ENCODE data around the gene STRIT1.

STRIT1 gene

DNA sequence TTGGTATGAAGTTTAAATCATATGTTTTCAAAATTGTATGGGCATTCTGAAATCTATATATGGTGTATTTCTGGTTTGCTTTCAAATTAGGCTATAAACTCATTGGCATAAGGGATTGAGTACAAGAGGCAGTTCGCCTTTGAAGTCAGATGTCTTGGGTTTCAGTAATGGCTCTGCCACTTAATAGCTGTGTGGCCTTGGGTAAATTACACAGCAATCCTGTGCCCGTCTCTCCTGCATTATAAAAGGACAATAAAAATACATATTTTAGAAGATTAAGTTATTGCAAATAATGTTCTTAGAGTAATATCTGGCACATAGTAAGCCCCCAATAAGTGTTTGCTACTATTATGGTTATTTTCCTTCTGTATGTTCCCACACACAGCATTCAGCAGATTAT, 20.4 kb upstream of the STRIT1 start:
- Histone ChIP-seq H3K27ac (ENCODE audit: low read length) (no peak overlapping the region), H3K4me3 (ENCODE audit: low read length in 2 of 2) (no peak overlapping the region)

DNA sequence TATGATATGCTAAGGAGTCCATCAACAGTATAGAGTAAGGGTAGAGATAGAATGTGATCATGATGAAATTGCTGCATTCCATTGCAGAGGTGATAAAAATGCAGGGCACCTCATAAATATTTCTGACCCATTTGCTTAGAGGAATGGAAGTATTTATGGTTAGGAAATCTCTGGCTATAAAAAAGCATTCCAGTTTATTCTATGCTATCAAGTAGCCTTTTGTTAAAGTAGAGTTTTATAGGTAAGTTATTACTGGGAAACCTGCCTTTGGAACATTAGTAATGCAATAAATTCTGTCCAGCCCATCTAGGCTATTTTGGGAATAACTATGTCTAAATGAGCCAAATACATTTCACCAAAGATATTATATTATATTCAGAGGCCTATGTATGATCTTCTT, 19.8 kb upstream of the STRIT1 start:
- H3K36me3 ChIP-seq (ENCODE audit: control insufficient read depth in 2 of 2, insufficient read depth in 2 of 2, low read length in 2 of 2) = no peaks in the 10 kb centered on the region
- peaks cover 0 to 3% of the 10 kb centered on the region in 2 donors for H3K27me3 ChIP-seq (ENCODE audit: control insufficient read depth in 1 of 2, insufficient read depth in 2 of 2, low read length in 2 of 2)
- H3K9me3 ChIP-seq (ENCODE audit: control insufficient read depth in 2 of 2, low read length in 2 of 2) = no peaks in the 10 kb centered on the region
- no peak overlapping the region for H3K27ac ChIP-seq (ENCODE audit: low read length)
- H3K4me3 ChIP-seq (ENCODE audit: low read length in 2 of 2) = no peak overlapping the region
- no peaks in the 10 kb centered on the region for H3K4me1 ChIP-seq (ENCODE audit: control insufficient read depth, insufficient read depth, low read length)
- H3K9ac ChIP-seq (ENCODE audit: low read length in 2 of 2) = no peak overlapping the region

More for the DNA sequence above, 20.4 kb upstream of the STRIT1 start:
- Histone ChIP-seq H3K27me3 (ENCODE audit: control insufficient read depth in 1 of 2, insufficient read depth in 2 of 2, low read length in 2 of 2) (peaks cover 0 to 3% of the 10 kb centered on the region in 2 donors), H3K9ac (ENCODE audit: low read length in 2 of 2) (no peak overlapping the region), H3K9me3 (ENCODE audit: control insufficient read depth in 2 of 2, low read length in 2 of 2) (no peaks in the 10 kb centered on the region), H3K4me1 (ENCODE audit: control insufficient read depth, insufficient read depth, low read length) (no peaks in the 10 kb centered on the region), H3K36me3 (ENCODE audit: control insufficient read depth in 2 of 2, insufficient read depth in 2 of 2, low read length in 2 of 2) (no peaks in the 10 kb centered on the region)

DNA sequence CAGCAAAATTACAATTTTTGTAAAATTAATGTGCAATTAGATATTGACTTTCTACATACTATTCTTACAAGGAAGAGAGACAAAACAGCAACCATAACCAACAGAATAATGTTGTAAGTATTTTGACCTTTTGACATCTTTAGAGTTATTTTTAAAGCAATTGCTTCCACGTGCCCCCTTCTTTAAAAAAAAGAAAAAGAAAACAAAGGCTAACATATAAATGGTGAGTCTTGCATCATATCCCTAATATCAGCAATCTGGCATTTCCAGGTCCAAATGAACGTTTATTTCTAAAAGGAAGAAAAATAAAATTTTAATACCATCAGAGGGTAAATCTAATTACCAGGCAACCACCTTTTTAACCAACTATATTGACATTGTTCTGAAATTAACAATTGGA, 19.3 kb upstream of the STRIT1 start:
- H3K9me3 ChIP-seq (ENCODE audit: control insufficient read depth in 2 of 2, low read length in 2 of 2) = no peaks in the 10 kb centered on the region
- no peak overlapping the region for H3K4me3 ChIP-seq (ENCODE audit: low read length in 2 of 2)
- peaks cover 0 to 3% of the 10 kb centered on the region in 2 donors for H3K27me3 ChIP-seq (ENCODE audit: control insufficient read depth in 1 of 2, insufficient read depth in 2 of 2, low read length in 2 of 2)
- H3K4me1 ChIP-seq (ENCODE audit: control insufficient read depth, insufficient read depth, low read length) = no peaks in the 10 kb centered on the region
- H3K36me3 ChIP-seq (ENCODE audit: control insufficient read depth in 2 of 2, insufficient read depth in 2 of 2, low read length in 2 of 2) = no peaks in the 10 kb centered on the region
- no peak overlapping the region for H3K9ac ChIP-seq (ENCODE audit: low read length in 2 of 2)
- H3K27ac ChIP-seq (ENCODE audit: low read length) = no peak overlapping the region

DNA sequence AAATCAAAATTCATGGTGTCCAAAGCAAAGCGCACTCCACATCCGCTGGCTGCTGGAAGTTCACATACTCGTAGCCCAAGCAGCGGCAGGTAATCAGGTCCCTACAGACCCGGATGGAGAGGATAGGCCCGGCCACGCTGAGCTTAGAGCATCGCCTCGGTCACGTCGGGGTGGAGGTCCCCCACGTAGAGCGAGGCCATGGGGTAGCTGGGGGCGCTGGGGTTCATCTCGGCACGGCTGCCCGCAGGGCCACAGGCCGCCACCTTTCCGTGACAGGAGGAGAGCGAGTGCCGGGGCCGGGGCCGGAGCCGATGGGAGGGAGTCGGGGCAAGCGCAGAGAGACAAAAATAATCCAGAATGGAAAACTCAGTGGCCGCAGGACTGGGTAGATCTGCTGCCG, 16.1 kb upstream of the STRIT1 start:
- no peak overlapping the region for H3K9ac ChIP-seq (ENCODE audit: low read length in 2 of 2)

DNA sequence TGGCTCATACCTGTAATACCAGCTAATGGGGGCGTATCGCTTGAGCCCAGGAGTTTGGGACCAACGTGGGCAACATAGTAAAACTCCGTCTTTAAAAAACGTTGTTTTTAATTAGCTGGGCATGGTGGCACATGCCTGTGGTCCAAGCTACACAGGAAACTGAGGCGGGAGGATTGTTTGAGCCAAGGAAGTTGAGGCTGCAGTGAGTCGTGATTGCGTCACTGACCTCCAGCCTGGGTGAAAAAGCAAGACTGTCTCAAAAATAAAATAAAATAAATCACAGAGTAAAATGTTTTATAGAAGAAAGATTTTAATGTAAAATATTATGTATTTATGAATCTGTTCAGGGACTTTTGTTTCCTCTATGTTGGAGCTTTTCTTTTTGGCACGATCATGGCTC, 15.3 kb upstream of the STRIT1 start:
- no peak overlapping the region for H3K4me3 ChIP-seq (ENCODE audit: low read length in 2 of 2)
- H3K27me3 ChIP-seq (ENCODE audit: control insufficient read depth in 1 of 2, insufficient read depth in 2 of 2, low read length in 2 of 2) = peaks cover 0 to 3% of the 10 kb centered on the region in 2 donors
- no peak overlapping the region for H3K27ac ChIP-seq (ENCODE audit: low read length)
- no peaks in the 10 kb centered on the region for H3K36me3 ChIP-seq (ENCODE audit: control insufficient read depth in 2 of 2, insufficient read depth in 2 of 2, low read length in 2 of 2)
- H3K4me1 ChIP-seq (ENCODE audit: control insufficient read depth, insufficient read depth, low read length) = no peaks in the 10 kb centered on the region
- H3K9me3 ChIP-seq (ENCODE audit: control insufficient read depth in 2 of 2, low read length in 2 of 2) = no peaks in the 10 kb centered on the region
- no peak overlapping the region for H3K9ac ChIP-seq (ENCODE audit: low read length in 2 of 2)

More for the DNA sequence above, 16.1 kb upstream of the STRIT1 start:
- no peaks in the 10 kb centered on the region for H3K4me1 ChIP-seq (ENCODE audit: control insufficient read depth, insufficient read depth, low read length)
- H3K4me3 ChIP-seq (ENCODE audit: low read length in 2 of 2) = no peak overlapping the region
- H3K27me3 ChIP-seq (ENCODE audit: control insufficient read depth in 1 of 2, insufficient read depth in 2 of 2, low read length in 2 of 2) = peaks cover 0 to 3% of the 10 kb centered on the region in 2 donors
- H3K27ac ChIP-seq (ENCODE audit: low read length) = no peak overlapping the region
- H3K9me3 ChIP-seq (ENCODE audit: control insufficient read depth in 2 of 2, low read length in 2 of 2) = no peaks in the 10 kb centered on the region
- no peaks in the 10 kb centered on the region for H3K36me3 ChIP-seq (ENCODE audit: control insufficient read depth in 2 of 2, insufficient read depth in 2 of 2, low read length in 2 of 2)

DNA sequence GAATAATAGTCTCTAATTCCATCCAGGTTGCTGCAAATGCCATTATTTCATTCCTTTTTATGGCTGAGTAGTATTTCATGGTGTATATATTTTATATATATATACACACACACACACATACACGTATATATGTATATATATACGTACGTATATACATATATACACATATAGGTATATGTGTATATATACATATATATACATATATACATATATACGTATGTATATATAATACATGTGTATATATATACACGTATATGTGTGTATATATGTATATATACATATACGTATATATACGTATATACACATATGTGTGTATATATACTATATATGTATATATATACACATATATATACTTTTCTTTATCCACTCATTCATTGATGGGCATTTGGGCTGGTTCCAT, 13.7 kb upstream of the STRIT1 start:
- H3K36me3 ChIP-seq (ENCODE audit: control insufficient read depth in 2 of 2, insufficient read depth in 2 of 2, low read length in 2 of 2) = no peaks in the 10 kb centered on the region
- no peak overlapping the region for H3K4me3 ChIP-seq (ENCODE audit: low read length in 2 of 2)
- no peaks in the 10 kb centered on the region for H3K4me1 ChIP-seq (ENCODE audit: control insufficient read depth, insufficient read depth, low read length)
- no peak overlapping the region for H3K9ac ChIP-seq (ENCODE audit: low read length in 2 of 2)
- H3K27ac ChIP-seq (ENCODE audit: low read length) = no peak overlapping the region
- H3K9me3 ChIP-seq (ENCODE audit: control insufficient read depth in 2 of 2, low read length in 2 of 2) = no peaks in the 10 kb centered on the region
- H3K27me3 ChIP-seq (ENCODE audit: control insufficient read depth in 1 of 2, insufficient read depth in 2 of 2, low read length in 2 of 2) = peaks cover 0 to 3% of the 10 kb centered on the region in 2 donors

DNA sequence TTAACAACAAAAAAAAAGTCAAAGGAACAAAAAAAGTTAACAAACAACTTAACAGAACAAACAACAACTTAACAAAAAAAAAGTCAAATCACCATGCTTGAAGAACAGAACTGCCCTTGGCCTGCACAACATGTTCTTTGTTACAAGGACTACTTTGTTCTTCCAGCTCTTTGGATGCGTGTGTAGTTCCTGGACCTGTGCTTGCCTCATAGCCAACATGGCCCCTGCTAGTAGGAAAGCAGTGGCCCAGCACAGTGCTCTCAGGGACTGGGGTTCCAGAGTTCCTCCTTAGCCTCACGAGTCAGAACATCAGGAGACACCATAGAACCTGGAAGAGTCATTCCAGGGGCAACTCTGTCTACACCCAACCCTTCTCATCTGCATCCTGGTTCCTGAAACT, 10.9 kb upstream of the STRIT1 start:
- no peak overlapping the region for H3K4me3 ChIP-seq (ENCODE audit: low read length in 2 of 2)
- H3K4me1 ChIP-seq (ENCODE audit: control insufficient read depth, insufficient read depth, low read length) = no peaks in the 10 kb centered on the region
- H3K9me3 ChIP-seq (ENCODE audit: control insufficient read depth in 2 of 2, low read length in 2 of 2) = no peaks in the 10 kb centered on the region
- no peaks in the 10 kb centered on the region for H3K27me3 ChIP-seq (ENCODE audit: control insufficient read depth in 1 of 2, insufficient read depth in 2 of 2, low read length in 2 of 2)
- H3K27ac ChIP-seq (ENCODE audit: low read length) = no peak overlapping the region
- no peaks in the 10 kb centered on the region for H3K36me3 ChIP-seq (ENCODE audit: control insufficient read depth in 2 of 2, insufficient read depth in 2 of 2, low read length in 2 of 2)
- H3K9ac ChIP-seq (ENCODE audit: low read length in 2 of 2) = no peak overlapping the region

DNA sequence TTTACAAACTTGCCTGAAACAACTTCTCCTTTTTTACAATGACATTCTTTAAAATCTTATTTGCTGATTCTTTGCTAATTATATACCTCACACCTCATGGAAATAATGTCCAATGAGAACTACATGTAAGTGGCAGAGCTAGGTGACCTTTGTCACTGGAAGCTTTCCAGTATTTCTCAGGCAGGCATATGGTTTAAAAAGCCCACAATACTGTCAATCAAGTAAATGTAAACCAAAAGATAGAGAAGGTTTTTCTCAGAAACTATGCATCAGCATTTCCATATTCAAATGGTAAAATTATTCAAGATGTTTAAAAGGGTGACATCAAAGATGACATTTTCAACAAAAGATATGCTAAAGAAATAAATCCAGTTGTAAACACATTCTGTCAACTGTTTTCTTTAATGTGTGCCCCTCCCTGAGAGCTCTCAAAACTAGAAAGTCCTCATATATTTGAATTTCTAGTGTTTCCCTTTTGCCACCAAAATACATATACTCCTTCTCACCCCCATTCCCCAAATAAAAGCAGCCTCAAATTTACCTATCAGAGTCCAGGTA, 10.1 kb upstream of the STRIT1 start:
- Histone ChIP-seq H3K27me3 (ENCODE audit: control insufficient read depth in 1 of 2, insufficient read depth in 2 of 2, low read length in 2 of 2) (no peaks in the 10 kb centered on the region), H3K36me3 (ENCODE audit: control insufficient read depth in 2 of 2, insufficient read depth in 2 of 2, low read length in 2 of 2) (no peaks in the 10 kb centered on the region), H3K9me3 (ENCODE audit: control insufficient read depth in 2 of 2, low read length in 2 of 2) (no peaks in the 10 kb centered on the region), H3K9ac (ENCODE audit: low read length in 2 of 2) (no peak overlapping the region), H3K4me1 (ENCODE audit: control insufficient read depth, insufficient read depth, low read length) (no peaks in the 10 kb centered on the region), H3K4me3 (ENCODE audit: low read length in 2 of 2) (no peak overlapping the region), H3K27ac (ENCODE audit: low read length) (no peak overlapping the region)

DNA sequence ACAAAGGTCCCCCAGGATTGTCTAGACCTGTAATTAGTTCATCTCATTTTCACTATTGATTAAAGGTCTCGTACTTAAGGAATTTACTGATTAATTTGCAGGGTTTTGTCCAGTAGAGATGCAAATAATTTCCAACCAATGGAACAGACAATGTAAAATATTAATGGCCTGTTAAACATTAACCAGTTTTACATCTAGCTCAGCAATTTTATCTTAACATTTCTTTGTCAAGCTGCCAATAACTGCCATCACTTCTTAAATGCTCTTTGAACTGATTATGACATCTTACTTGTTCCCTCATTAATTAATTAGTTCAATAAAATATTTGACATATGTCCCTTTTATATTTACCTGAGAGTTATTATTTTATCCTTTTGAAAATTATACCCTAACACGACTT, 9.4 kb upstream of the STRIT1 start:
- Histone ChIP-seq H3K27ac (ENCODE audit: low read length) (no peak overlapping the region), H3K36me3 (ENCODE audit: control insufficient read depth in 2 of 2, insufficient read depth in 2 of 2, low read length in 2 of 2) (no peaks in the 10 kb centered on the region), H3K9me3 (ENCODE audit: control insufficient read depth in 2 of 2, low read length in 2 of 2) (no peaks in the 10 kb centered on the region), H3K4me3 (ENCODE audit: low read length in 2 of 2) (no peak overlapping the region), H3K27me3 (ENCODE audit: control insufficient read depth in 1 of 2, insufficient read depth in 2 of 2, low read length in 2 of 2) (no peaks in the 10 kb centered on the region), H3K4me1 (ENCODE audit: control insufficient read depth, insufficient read depth, low read length) (no peaks in the 10 kb centered on the region), H3K9ac (ENCODE audit: low read length in 2 of 2) (no peak overlapping the region)

DNA sequence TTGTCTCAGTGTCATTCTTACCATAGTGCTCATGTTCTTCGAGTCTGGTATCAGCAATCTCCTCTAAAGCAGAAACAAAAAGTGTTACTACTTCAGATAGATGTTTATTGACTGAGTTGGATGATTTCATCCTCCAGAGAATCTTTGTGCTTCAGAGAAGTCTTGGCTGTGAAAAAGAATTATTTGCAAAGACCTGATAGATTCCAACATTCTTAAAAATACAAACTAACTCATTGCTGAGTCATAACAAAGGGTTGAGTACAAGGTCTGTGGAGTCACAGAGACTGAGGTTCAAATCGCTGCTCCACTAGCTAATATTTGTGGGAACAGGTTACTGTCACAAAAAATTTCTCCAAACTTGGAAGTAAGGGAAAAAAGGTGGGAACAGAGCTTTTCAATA, 9.0 kb upstream of the STRIT1 start:
- no peaks in the 10 kb centered on the region for H3K4me1 ChIP-seq (ENCODE audit: control insufficient read depth, insufficient read depth, low read length)
- H3K27me3 ChIP-seq (ENCODE audit: control insufficient read depth in 1 of 2, insufficient read depth in 2 of 2, low read length in 2 of 2) = no peaks in the 10 kb centered on the region
- no peak overlapping the region for H3K9ac ChIP-seq (ENCODE audit: low read length in 2 of 2)
- no peak overlapping the region for H3K27ac ChIP-seq (ENCODE audit: low read length)
- H3K4me3 ChIP-seq (ENCODE audit: low read length in 2 of 2) = no peak overlapping the region
- H3K9me3 ChIP-seq (ENCODE audit: control insufficient read depth in 2 of 2, low read length in 2 of 2) = no peaks in the 10 kb centered on the region
- H3K36me3 ChIP-seq (ENCODE audit: control insufficient read depth in 2 of 2, insufficient read depth in 2 of 2, low read length in 2 of 2) = no peaks in the 10 kb centered on the region

DNA sequence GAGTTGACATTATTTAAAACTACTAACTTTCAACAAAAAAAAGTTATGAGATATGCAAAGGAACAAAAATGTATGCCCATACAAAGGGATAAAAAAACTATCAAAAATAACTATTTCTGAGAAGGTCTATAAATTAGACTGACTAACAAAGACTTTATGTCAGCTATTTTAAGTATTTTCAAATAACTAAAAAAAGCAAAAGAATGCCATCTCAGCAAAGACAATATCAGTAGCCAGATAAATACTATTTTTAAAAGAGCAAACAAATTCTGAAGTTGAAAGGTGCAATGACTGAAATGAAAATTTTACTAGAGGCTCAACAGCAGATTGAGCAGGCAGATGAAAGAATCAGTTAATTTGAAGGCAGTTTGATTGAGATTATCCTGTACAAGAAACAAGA, 3.6 kb upstream of the STRIT1 start:
- H3K27ac ChIP-seq (ENCODE audit: low read length) = no peak overlapping the region
- no peaks in the 10 kb centered on the region for H3K27me3 ChIP-seq (ENCODE audit: control insufficient read depth in 1 of 2, insufficient read depth in 2 of 2, low read length in 2 of 2)
- peaks cover 7 to 10% of the 10 kb centered on the region in 2 donors for H3K9me3 ChIP-seq (ENCODE audit: control insufficient read depth in 2 of 2, low read length in 2 of 2)
- no peaks in the 10 kb centered on the region for H3K4me1 ChIP-seq (ENCODE audit: control insufficient read depth, insufficient read depth, low read length)
- H3K9ac ChIP-seq (ENCODE audit: low read length in 2 of 2) = no peak overlapping the region
- H3K36me3 ChIP-seq (ENCODE audit: control insufficient read depth in 2 of 2, insufficient read depth in 2 of 2, low read length in 2 of 2) = no peaks in the 10 kb centered on the region
- no peak overlapping the region for H3K4me3 ChIP-seq (ENCODE audit: low read length in 2 of 2)

Data from stomach smooth muscle (tissue), 2 donors.